Activated T-helper 2 cell treated with anti-CD3 and anti-CD28 coated beads, Interferon-gamma antibody, Interleukin-2, Interleukin-4, amounts not matched to agents 10 μg/mL and 5 μg/mL and 100 μg/mL, durations not matched to agents 14 hours and 24 hours and 36 hours (primary cell): ENCODE data around the gene RALGPS2. TPM values are rescaled to one million over a fixed set of nuclear protein-coding genes. Genes with fewer than 3 reads are reported as not detected.
"Not testable (repeated sequence)": the region's sequence is repeated elsewhere in the genome, so short reads cannot be mapped to it uniquely, and the experiment has no call there.

Source experiments
- DNase-seq: peaks from one replicate; pipeline ENCODE4 v3.0.0; 2021; ENCODE audit warnings: low spot score
- H3K27ac Mint-ChIP-seq: one replicate; pipeline ENCODE4 v1.8.0; 2021; ENCODE audit warnings: mixed read lengths
- H3K27me3 Mint-ChIP-seq: one replicate; pipeline ENCODE4 v1.8.0; 2021; ENCODE audit warnings: low read depth, mixed read lengths
- H3K36me3 Mint-ChIP-seq: one replicate; pipeline ENCODE4 v1.8.0; 2021; ENCODE audit warnings: low read depth, mixed read lengths
- H3K4me1 Mint-ChIP-seq: one replicate; pipeline ENCODE4 v1.8.0; 2021; ENCODE audit warnings: low read depth, mixed read lengths
- H3K4me3 Mint-ChIP-seq: one replicate; pipeline ENCODE4 v1.8.0; 2021; ENCODE audit warnings: low read depth, mild to moderate bottlenecking, moderate library complexity, mixed read lengths
- H3K9me3 Mint-ChIP-seq: one replicate; pipeline ENCODE4 v1.8.0; 2021; ENCODE audit warnings: mixed read lengths
- intact Hi-C: fragments of 100-400 bp; cut with micrococcal nuclease; formaldehyde crosslinking; loops from one replicate; pipeline ENCODE4 v1.15.1; 2023
- total RNA-seq: library from RNA; stranded (reverse); gene quantifications from 2 replicates; pipeline ENCODE4 v1.2.3, GENCODE V29; 2022

RALGPS2 gene
- total RNA-seq, 1 donor from 2014 or later = 1.9 TPM

DNA sequence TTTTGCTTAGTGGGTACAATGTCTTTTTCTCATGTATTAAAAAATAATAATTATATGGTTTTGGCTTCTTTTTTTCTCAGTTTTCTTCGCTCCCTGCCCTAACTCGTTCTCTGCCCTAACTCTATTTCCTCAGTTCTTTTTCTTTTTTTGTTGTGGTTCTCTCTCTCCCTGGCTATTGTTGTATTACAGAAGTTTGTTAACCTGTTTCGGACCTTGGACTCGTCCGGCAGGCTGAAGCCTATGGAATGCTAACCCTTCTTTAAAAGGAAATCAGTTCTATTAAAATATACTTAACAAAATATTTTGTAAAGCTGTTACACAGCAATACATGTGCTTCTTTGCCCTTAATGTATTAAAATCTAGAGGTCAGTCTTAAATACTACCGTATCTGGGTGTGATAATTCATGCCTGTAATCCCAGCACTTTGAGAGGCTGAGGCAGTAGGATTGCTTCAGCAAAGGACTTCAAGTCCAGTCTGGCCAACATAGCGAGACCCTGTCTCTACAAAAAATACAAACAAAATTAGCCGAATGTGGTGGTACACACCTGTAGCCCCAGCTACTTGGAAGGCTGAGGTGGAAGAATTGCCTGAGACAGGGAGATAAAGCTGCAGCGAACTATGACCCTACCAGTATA, 81.7 kb downstream of the RALGPS2 start:
- no peaks in the 10 kb centered on the region for H3K9me3 Mint-ChIP-seq
- intact Hi-C loops = no loop called here
- no peaks in the 10 kb centered on the region for H3K36me3 Mint-ChIP-seq
- DNase-seq = no peak
- no peak overlapping the region for H3K4me3 Mint-ChIP-seq
- H3K4me1 Mint-ChIP-seq = no peaks in the 10 kb centered on the region
- no peak overlapping the region for H3K27ac Mint-ChIP-seq
- H3K27me3 Mint-ChIP-seq = no peaks in the 10 kb centered on the region

- H3K9me3 Mint-ChIP-seq = no peaks in the 10 kb centered on the region
- no peaks in the 10 kb centered on the region for H3K4me1 Mint-ChIP-seq
- no peak overlapping the region for H3K4me3 Mint-ChIP-seq
- H3K27ac Mint-ChIP-seq = no peak overlapping the region
- H3K36me3 Mint-ChIP-seq = no peaks in the 10 kb centered on the region
- H3K27me3 Mint-ChIP-seq = no peaks in the 10 kb centered on the region
- no peak for DNase-seq
- intact Hi-C loops = no loop called here
Observed at GRCh38 chr1:178808529-178808928, 83.5 kb downstream of the RALGPS2 start.

GRCh38 chr1:178810585-178810984, 85.5 kb downstream of the RALGPS2 start:
- H3K36me3 Mint-ChIP-seq = no peaks in the 10 kb centered on the region
- intact Hi-C loops = no loop called here
- H3K27me3 Mint-ChIP-seq = no peaks in the 10 kb centered on the region
- H3K4me1 Mint-ChIP-seq = no peaks in the 10 kb centered on the region
- no peaks in the 10 kb centered on the region for H3K9me3 Mint-ChIP-seq
- no peak for DNase-seq
- no peak overlapping the region for H3K4me3 Mint-ChIP-seq
- no peak overlapping the region for H3K27ac Mint-ChIP-seq

DNA sequence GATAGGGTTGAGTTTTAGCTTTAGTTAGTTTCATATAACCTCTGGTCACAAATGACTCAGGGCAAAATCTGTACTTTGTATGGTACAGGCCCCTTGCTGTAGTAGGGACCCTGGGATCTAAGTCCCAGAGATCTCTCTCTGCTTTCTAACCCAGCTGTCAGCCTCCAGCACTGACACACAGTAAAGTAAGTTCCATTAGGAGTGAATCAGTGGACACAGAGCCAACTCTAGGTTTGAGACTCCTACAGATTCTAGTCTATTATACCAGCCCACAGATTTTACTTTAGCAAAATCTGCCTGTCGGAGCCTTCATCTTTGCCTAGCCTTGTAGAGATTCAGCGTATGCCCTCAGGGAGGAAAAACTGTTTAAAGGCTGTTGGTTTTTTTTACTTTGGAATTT, 93.4 kb downstream of the RALGPS2 start:
- DNase-seq = no peak
- Mint-ChIP-seq H3K9me3 (no peaks in the 10 kb centered on the region), H3K27ac (no peak overlapping the region), H3K36me3 (no peaks in the 10 kb centered on the region), H3K4me3 (no peak overlapping the region), H3K27me3 (no peaks in the 10 kb centered on the region), H3K4me1 (peaks cover 7% of the 10 kb centered on the region)
- intact Hi-C loops = no loop called here

- Mint-ChIP-seq H3K9me3 (no peaks in the 10 kb centered on the region), H3K4me3 (no peak overlapping the region), H3K4me1 (peaks cover 7% of the 10 kb centered on the region), H3K36me3 (no peaks in the 10 kb centered on the region), H3K27ac (no peak overlapping the region), H3K27me3 (no peaks in the 10 kb centered on the region)
- intact Hi-C loops = no loop called here
- no peak for DNase-seq
Observed at GRCh38 chr1:178819123-178819522, 94.1 kb downstream of the RALGPS2 start.

DNA sequence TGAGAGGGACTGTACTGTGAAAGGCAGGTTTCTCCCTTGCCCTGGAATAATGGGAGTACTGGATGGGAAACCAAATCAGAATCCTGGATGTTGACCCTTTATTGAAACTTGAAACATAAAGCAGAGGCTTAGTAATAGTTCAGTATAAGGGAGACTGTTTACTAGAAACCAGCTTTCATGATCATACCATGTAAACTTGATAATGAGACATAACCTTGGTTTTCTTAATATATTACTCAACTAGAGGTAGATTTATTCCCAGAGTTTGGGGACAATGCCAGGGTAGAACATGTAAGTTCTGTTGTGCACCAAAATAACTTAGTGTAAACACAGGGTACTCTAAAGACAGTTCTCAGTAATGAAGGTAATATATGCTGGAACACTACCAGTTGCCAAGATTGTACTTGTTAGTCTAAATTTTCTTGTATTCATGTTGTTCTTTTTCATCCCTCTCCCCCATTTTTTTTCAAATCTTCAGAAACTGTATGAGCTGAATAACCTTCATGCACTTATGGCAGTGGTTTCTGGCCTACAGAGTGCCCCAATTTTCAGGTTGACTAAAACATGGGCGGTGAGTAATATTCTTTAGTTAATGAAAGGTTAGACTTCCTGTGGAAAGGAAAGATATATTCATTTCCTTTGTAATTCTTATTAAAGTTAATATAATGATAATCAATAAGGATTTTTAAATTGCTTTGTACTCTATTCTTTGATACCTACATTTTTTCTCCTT, 96.3 kb downstream of the RALGPS2 start:
- intact Hi-C loops = no loop called here
- Mint-ChIP-seq H3K4me1 (peaks cover 13% of the 10 kb centered on the region), H3K9me3 (no peaks in the 10 kb centered on the region), H3K36me3 (no peaks in the 10 kb centered on the region), H3K27ac (no peak overlapping the region), H3K27me3 (no peaks in the 10 kb centered on the region), H3K4me3 (no peak overlapping the region)
- DNase-seq = no peak

GRCh38 chr1:178825167-178825566, 100.1 kb downstream of the RALGPS2 start:
- DNase-seq = no peak
- Mint-ChIP-seq H3K4me3 (no peak overlapping the region), H3K27me3 (no peaks in the 10 kb centered on the region), H3K4me1 (peaks cover 13% of the 10 kb centered on the region), H3K9me3 (no peaks in the 10 kb centered on the region), H3K27ac (no peak overlapping the region), H3K36me3 (no peaks in the 10 kb centered on the region)
- intact Hi-C loops = no loop called here

DNA sequence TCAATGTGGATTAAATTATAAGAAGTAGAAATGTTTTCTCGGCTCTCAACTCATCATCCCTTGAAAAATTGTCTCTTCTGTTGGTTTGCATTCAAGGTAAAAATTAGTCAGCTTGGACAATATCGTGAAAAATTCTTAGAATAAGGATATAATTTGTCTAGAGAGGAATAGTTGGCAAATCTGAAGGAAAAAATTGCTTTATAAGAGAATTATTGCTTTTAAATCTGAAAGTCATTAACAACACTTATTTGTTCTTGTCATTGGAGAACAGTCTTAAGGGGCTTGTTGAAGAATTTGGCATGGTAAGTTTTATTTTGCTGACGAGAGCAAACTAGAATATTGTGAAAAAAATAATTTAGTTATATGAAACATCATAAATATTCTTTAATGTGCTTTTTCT, 119.4 kb downstream of the RALGPS2 start:
- no peaks in the 10 kb centered on the region for H3K9me3 Mint-ChIP-seq
- no peaks in the 10 kb centered on the region for H3K27me3 Mint-ChIP-seq
- no peak for DNase-seq
- H3K27ac Mint-ChIP-seq = no peak overlapping the region
- H3K36me3 Mint-ChIP-seq = no peaks in the 10 kb centered on the region
- intact Hi-C loops = no loop called here
- no peaks in the 10 kb centered on the region for H3K4me1 Mint-ChIP-seq
- H3K4me3 Mint-ChIP-seq = no peak overlapping the region

GRCh38 chr1:178846306-178846705, 121.3 kb downstream of the RALGPS2 start:
- H3K4me3 Mint-ChIP-seq = no peak overlapping the region
- no peaks in the 10 kb centered on the region for H3K4me1 Mint-ChIP-seq
- no peak for DNase-seq
- intact Hi-C loops = no loop called here
- no peaks in the 10 kb centered on the region for H3K9me3 Mint-ChIP-seq
- H3K27ac Mint-ChIP-seq = no peak overlapping the region
- H3K27me3 Mint-ChIP-seq = no peaks in the 10 kb centered on the region
- no peaks in the 10 kb centered on the region for H3K36me3 Mint-ChIP-seq

- no peaks in the 10 kb centered on the region for H3K36me3 Mint-ChIP-seq
- H3K27me3 Mint-ChIP-seq = no peaks in the 10 kb centered on the region
Observed at GRCh38 chr1:178847396-178847849, 122.4 kb downstream of the RALGPS2 start.

DNA sequence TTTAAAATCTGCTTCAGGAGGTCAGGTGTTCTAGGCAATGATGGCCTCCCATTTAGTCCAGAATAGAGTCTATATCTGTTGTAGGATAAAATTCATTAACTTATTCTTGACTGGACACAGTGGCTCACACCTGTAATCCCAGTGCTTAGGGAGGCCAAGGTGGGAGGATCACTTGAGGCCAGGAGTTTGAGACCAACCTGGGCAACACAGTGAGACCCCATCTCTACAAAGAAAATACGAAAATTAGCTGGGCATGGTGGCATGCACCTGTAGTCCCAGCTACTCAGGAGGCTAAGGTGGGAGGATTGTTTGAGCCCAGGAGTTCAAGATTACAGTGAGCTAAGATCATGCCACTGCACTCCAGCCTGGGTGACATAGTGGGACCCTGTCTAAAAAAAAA, 122.9 kb downstream of the RALGPS2 start:
- H3K36me3 Mint-ChIP-seq, intact Hi-C loops, H3K27me3 Mint-ChIP-seq, H3K27ac Mint-ChIP-seq, H3K4me3 Mint-ChIP-seq, DNase-seq, H3K4me1 Mint-ChIP-seq, H3K9me3 Mint-ChIP-seq: not testable (repeated sequence)

More at GRCh38 chr1:178847396-178847849, 122.4 kb downstream of the RALGPS2 start:
- Mint-ChIP-seq H3K4me1 (no peaks in the 10 kb centered on the region), H3K9me3 (no peaks in the 10 kb centered on the region), H3K4me3 (no peak overlapping the region), H3K27ac (no peak overlapping the region)
- intact Hi-C loops = no loop called here
- no peak for DNase-seq

- no peak for DNase-seq
- Mint-ChIP-seq H3K27me3 (peaks cover 2% of the 10 kb centered on the region), H3K9me3 (no peaks in the 10 kb centered on the region), H3K4me1 (no peaks in the 10 kb centered on the region), H3K36me3 (no peaks in the 10 kb centered on the region), H3K4me3 (no peak overlapping the region), H3K27ac (no peak overlapping the region)
- intact Hi-C loops = no loop called here
Observed at GRCh38 chr1:178849918-178850317, 124.9 kb downstream of the RALGPS2 start.

DNA sequence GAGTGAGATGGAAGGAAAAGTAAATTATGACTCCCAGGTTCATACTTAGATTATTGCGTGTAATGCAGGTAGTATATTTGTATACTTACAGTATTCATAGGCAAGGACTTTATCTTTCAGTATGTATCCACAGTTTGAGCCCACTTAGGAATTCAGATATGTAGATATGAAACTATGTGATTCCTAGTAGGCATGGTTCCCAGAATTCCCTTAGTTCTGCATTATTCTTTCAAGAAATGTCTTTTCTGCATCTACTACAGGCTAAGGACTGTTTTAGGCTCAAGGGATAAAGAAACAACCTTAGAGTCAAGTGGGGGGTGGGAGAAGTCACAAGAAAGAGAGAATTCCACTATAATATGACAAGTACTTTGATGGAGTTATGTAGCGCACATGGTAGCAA, 132.1 kb downstream of the RALGPS2 start:
- no peak for DNase-seq
- intact Hi-C loops = no loop called here
- Mint-ChIP-seq H3K4me3 (no peak overlapping the region), H3K4me1 (no peaks in the 10 kb centered on the region), H3K27me3 (peaks cover 5% of the 10 kb centered on the region), H3K36me3 (no peaks in the 10 kb centered on the region), H3K27ac (no peak overlapping the region), H3K9me3 (no peaks in the 10 kb centered on the region)
